Endometrial microvascular endothelial cells (primary cell): ENCODE results near the gene P2RY12. TPM values are rescaled to one million over a fixed set of nuclear protein-coding genes. Genes with fewer than 3 reads are reported as not detected.

Experiments used
- in situ Hi-C: cut with HindIII; loops from 2 replicates; pipeline ENCODE4 v1.10.0; 2017; ENCODE audit warnings: low sequenced_read_pairs, low pct_unique_long_range_greater_than_20kb; ENCODE audit errors: inconsistent ontology term
- total RNA-seq: library from RNA; depleted of rRNA; stranded (reverse); fragments of >200 nt; gene quantifications from one replicate; pipeline ENCODE4 v1.2.3, GENCODE V29; 2015; ENCODE audit errors: inconsistent ontology term

The P2RY12 gene
- total RNA-seq, 1 donor from 2014 or later = not detected

DNA sequence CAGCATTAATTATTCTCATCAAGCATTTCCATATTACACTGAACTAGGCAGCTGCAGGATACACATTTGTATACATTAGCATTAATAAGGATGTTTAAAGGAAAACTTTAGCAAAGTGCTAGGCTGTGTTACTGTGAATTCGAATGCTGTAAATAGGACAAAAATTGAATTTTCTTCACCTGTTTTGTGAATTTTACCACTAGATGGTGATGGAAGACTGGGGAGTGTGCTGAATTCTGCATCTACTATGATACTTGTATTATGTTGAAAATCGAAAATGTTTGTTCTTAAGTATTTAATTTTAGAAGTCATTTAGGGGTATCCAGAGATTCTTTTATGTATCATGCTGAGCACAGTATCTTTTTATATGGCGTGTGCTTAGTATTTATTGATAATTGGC, 93.9 kb downstream of the P2RY12 start:
- in situ Hi-C loops = no loop called here

- in situ Hi-C loops = no loop called here
Observed at GRCh38 chr3:151289445-151289844, 95.1 kb downstream of the P2RY12 start.

Other genes starting within 250 kb of the P2RY12 start
- gene GPR171, start 181.5 kb downstream of the P2RY12 start, total RNA-seq = not detected
- gene P2RY14, start 106.2 kb downstream of the P2RY12 start, total RNA-seq = not detected
- gene GPR87, start 67.9 kb downstream of the P2RY12 start, total RNA-seq = not detected
- not detected for gene P2RY13, start 55.2 kb downstream of the P2RY12 start, total RNA-seq
- not detected for gene IGSF10, start 76.3 kb upstream of the P2RY12 start, total RNA-seq